Measurements from ENCODE around the gene CTSL.

- no peak for TF ChIP-seq CTCF (IDR thresholded peaks at IDR 0.05)
- no peak for TF ChIP-seq ZFX (IDR thresholded peaks at IDR 0.05; ENCODE audit: borderline replicate concordance)
Measured at GRCh38 chr9:87734106-87734505, 8.2 kb downstream of the CTSL start.

Measured in 22Rv1 (cell line).